HTERT RPE-1 (cell line): ENCODE data around the gene DPP10.
"Not testable (repeated sequence)": the region's sequence is repeated elsewhere in the genome, so short reads cannot be mapped to it uniquely, and the experiment has no call there.

ENCODE experiments used
- in situ Hi-C: fragments of 300-500 bp; cut with MboI; formaldehyde crosslinking; loops from 4 replicates; pipeline ENCODE4 v1.14.3; 2020; ENCODE audit warnings: low sequenced_read_pairs

DPP10 gene

GRCh38 chr2:114937366-114937930, 495.0 kb downstream of the DPP10 start:
- in situ Hi-C loops, result no loop called here

- in situ Hi-C loops, result no loop called here
These were observed 498.5 kb downstream of the DPP10 start for GRCh38 chr2:114940785-114941458.

- in situ Hi-C loops, result no loop called here
These were observed 506.9 kb downstream of the DPP10 start for GRCh38 chr2:114949228-114949804.

GRCh38 chr2:114960389-114960788, 517.9 kb downstream of the DPP10 start:
- in situ Hi-C loops, result no loop called here

GRCh38 chr2:114962532-114962931, 520.1 kb downstream of the DPP10 start:
- in situ Hi-C loops, result no loop called here

GRCh38 chr2:114968748-114969400, 526.4 kb downstream of the DPP10 start:
- in situ Hi-C loops, result no loop called here

- in situ Hi-C loops, result not testable (repeated sequence)
These were observed 561.9 kb downstream of the DPP10 start for GRCh38 chr2:115004321-115004720.

GRCh38 chr2:115011721-115012120, 569.3 kb downstream of the DPP10 start:
- in situ Hi-C loops, result no loop called here

GRCh38 chr2:115022013-115022412, 579.6 kb downstream of the DPP10 start:
- in situ Hi-C loops, result not testable (repeated sequence)

- in situ Hi-C loops, result no loop called here
These were observed 592.4 kb downstream of the DPP10 start for GRCh38 chr2:115034801-115035200.

GRCh38 chr2:115036818-115037217, 594.4 kb downstream of the DPP10 start:
- in situ Hi-C loops, result no loop called here

GRCh38 chr2:115057473-115057872, 615.0 kb downstream of the DPP10 start:
- in situ Hi-C loops, result no loop called here

- in situ Hi-C loops, result no loop called here
These were observed 627.6 kb downstream of the DPP10 start for GRCh38 chr2:115070002-115070401.

GRCh38 chr2:115071534-115071933, 629.1 kb downstream of the DPP10 start:
- in situ Hi-C loops, result no loop called here

GRCh38 chr2:115075800-115076199, 633.4 kb downstream of the DPP10 start:
- in situ Hi-C loops, result no loop called here

GRCh38 chr2:115077626-115078025, 635.2 kb downstream of the DPP10 start:
- in situ Hi-C loops, result no loop called here

- in situ Hi-C loops, result no loop called here
These were observed 640.8 kb downstream of the DPP10 start for GRCh38 chr2:115083225-115083624.

- in situ Hi-C loops, result no loop called here
These were observed 641.3 kb downstream of the DPP10 start for GRCh38 chr2:115083711-115084110.

- in situ Hi-C loops, result no loop called here
These were observed 642.0 kb downstream of the DPP10 start for GRCh38 chr2:115084446-115084845.

GRCh38 chr2:115086051-115086620, 643.7 kb downstream of the DPP10 start:
- in situ Hi-C loops, result not testable (repeated sequence)

- in situ Hi-C loops, result no loop called here
These were observed 652.0 kb downstream of the DPP10 start for GRCh38 chr2:115094441-115094840.

GRCh38 chr2:115105966-115106365, 663.5 kb downstream of the DPP10 start:
- in situ Hi-C loops, result no loop called here
